ENCODE data around the gene EED. TPM values are rescaled to one million over a fixed set of nuclear protein-coding genes. Genes with fewer than 3 reads are reported as not detected.

Gene EED
- total and polyA plus RNA-seq, 11 donors = 4.9 to 13.5 (median 11.4) TPM

DNA sequence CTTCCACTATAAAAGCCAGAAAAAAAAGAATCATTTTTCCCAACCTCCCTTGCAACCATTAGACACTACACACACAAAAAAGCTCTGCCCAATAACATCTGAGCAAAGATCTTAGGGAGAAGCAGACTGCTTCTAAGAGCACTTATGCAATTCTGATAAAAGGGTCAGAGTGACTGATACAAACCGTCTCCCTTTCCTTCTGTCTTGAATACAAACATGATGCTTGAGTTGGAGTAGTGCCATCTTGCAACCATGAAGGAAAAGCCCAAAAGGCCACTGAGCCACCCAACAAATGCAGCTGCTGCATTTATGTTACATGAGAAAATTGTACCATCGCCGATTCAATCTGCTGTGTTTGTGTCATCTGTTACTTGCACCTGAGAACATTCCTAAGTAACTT is 47.6 kb upstream of the EED start:
- Histone ChIP-seq H3K9me3 (no peaks in the 10 kb centered on the region), H3K27me3 (no peaks in the 10 kb centered on the region), H3K4me3 (no peak overlapping the region), H3K4me1 (peaks cover 0 to 68% (median 15%) of the 10 kb centered on the region in 12 donors), H3K27ac (peak overlapping the region in 1 of 12 donors; percentile 55), H3K36me3 (no peaks in the 10 kb centered on the region)
- ATAC-seq = no peak
- intact Hi-C loops (cut with DNase I) = loop anchor here in 2 of 10 donors (5.0 kb wide), 1 partner anchor 155 kb away; no protein-coding TSS in a partner anchor
- no peak for DNase-seq
- 67 to 77% (median 70%) methylated on average over 3 of the region's 3 CpGs for WGBS, 4 donors
- TF ChIP-seq POLR2A (IDR thresholded peaks at IDR 0.05) = no peak
- TF ChIP-seq CTCF (IDR thresholded peaks at IDR 0.05) = no peak

DNA sequence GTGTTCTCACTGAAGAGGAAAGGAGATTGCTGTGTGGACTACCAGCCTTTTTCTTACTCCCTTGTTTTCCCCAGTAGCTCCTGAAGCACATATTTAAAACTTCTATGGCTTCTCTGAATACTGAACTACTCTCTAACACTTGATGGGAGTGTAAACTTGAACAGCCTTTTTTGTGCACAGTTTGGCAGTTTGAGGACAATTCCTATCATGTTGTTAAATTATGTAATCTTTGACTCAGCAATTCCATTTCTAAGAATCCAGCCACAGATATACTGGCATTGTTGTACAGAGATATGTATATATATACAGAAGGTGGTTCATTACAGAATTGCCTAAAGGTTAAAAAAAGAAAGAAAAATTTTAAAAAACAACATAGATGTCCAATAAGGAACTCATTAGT is 47.1 kb upstream of the EED start:
- Histone ChIP-seq H3K4me1 (peaks cover 0 to 66% (median 17%) of the 10 kb centered on the region in 12 donors), H3K9me3 (no peaks in the 10 kb centered on the region), H3K27ac (peak overlapping the region in 1 of 12 donors; percentile 55), H3K27me3 (no peaks in the 10 kb centered on the region), H3K36me3 (no peaks in the 10 kb centered on the region), H3K4me3 (no peak overlapping the region)
- TF ChIP-seq CTCF (IDR thresholded peaks at IDR 0.05) (no peak), POLR2A (IDR thresholded peaks at IDR 0.05) (no peak)
- intact Hi-C loops (cut with DNase I) = loop anchor here in 2 of 10 donors (5.0 kb wide), 1 partner anchor 155 kb away; no protein-coding TSS in a partner anchor
- ATAC-seq (no peak), DNase-seq (no peak)

DNA sequence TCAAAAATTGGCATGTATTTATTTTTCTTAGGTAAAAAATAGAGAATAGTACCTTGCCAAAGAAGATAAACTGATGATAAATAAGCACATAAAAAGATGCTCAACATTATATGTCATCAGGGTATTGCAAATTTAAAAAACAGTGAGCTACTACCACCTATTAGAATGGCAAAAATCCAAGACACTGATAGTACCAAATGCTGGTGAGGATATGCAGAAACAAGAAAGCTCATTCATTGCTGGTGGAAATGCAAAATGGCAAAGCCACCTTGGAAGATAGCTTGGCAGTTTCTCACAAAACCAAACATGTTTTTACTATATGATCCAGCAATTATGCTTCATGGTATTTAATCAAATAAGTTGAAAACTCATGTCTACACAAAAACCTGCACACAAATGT is 46.4 kb upstream of the EED start:
- TF ChIP-seq CTCF (IDR thresholded peaks at IDR 0.05) = no peak
- no peak for TF ChIP-seq POLR2A (IDR thresholded peaks at IDR 0.05)
- Histone ChIP-seq H3K4me1 (peaks cover 0 to 65% (median 11%) of the 10 kb centered on the region in 12 donors), H3K36me3 (no peaks in the 10 kb centered on the region), H3K4me3 (no peak overlapping the region), H3K27ac (no peak overlapping the region), H3K27me3 (no peaks in the 10 kb centered on the region), H3K9me3 (no peaks in the 10 kb centered on the region)
- intact Hi-C loops (cut with DNase I) = loop anchor here in 2 of 10 donors (5.0 kb wide), 1 partner anchor 156 kb away; no protein-coding TSS in a partner anchor
- no peak for ATAC-seq
- no peak for DNase-seq

DNA sequence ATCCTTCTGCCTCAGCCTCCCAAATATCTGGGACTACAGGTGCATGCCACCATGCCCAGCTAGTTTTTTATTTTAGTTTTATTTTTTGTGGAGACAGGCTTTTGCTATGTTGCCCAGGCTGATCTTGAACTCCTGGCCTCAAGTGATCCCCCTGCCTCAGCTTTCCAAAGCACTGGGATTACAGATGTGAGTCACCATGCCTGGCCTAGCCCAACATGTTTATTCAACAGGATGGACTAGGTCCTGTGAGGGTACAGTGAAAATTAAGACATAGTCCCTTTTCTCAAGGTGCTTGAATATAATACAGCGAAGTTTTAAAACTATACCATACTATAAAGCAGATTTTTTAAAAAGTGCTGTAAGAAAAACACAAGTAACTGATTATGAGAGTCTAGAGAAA is 45.2 kb upstream of the EED start:
- TF ChIP-seq POLR2A (IDR thresholded peaks at IDR 0.05) (no peak), CTCF (IDR thresholded peaks at IDR 0.05) (no peak)
- ATAC-seq (no peak), DNase-seq (no peak)
- 97 to 100% (median 99%) methylated on average over 1 of the region's 1 CpG for WGBS, 4 donors
- Histone ChIP-seq H3K4me3 (no peak overlapping the region), H3K36me3 (no peaks in the 10 kb centered on the region), H3K27me3 (no peaks in the 10 kb centered on the region), H3K4me1 (peaks cover 0 to 64% (median 4%) of the 10 kb centered on the region in 12 donors), H3K27ac (no peak overlapping the region), H3K9me3 (no peaks in the 10 kb centered on the region)
- intact Hi-C loops (cut with DNase I) = loop anchor here in 2 of 10 donors (5.0 kb wide), 1 partner anchor 157 kb away; no protein-coding TSS in a partner anchor
